ENCODE results near the gene SLC22A7.

The SLC22A7 gene

GRCh38 chr6:43282636-43283513 lies 15.2 kb upstream of the SLC22A7 start:
- no peak for DNase-seq (ENCODE audit: low read depth in 1 of 2, low spot score in 1 of 2)

- DNase-seq (ENCODE audit: low read depth in 1 of 2, low spot score in 1 of 2), result no peak
Observed at GRCh38 chr6:43283514-43283901, 14.6 kb upstream of the SLC22A7 start.

GRCh38 chr6:43283905-43284304 lies 14.2 kb upstream of the SLC22A7 start:
- DNase-seq (ENCODE audit: low read depth in 1 of 2, low spot score in 1 of 2), result no peak

DNA sequence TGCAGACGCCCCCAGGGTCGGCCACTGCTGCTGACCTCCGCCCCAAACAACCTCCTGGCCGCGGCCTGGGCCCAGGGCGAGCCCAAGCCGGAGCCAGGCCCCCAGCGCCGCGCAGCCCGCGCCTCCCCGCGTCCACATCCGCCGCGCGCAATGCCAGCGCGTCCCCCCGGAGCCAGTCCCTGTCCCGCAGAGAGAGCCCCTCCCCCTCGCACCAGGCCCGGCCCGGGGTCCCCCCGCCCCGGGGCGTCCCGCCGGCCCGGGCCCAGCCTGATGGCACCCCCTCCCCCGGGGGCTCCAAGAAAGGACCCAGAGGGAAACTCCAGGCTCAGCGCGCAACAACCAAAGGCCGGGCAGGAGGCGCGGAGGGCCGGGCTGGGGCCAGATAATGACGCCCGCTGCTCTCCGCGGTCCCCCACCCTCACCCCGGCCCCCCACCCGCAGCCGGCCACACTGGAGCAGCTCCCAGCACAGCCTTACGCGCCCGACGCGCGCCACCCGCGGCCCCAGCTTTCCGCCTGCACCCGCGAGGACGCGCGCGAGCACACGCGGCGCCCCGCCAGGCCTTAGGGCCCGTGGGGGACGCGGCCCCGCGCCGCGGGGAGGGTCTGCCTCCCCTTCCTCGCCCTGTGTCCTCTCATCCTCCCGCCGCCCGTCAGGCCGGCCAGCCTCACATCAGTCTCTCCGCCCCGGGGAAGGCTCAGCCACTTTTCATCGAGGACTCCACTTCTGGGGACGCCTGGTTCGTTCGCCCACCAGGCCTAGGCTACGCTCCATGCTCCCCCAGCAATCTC lies 12.9 kb upstream of the SLC22A7 start:
- DNase-seq (ENCODE audit: low read depth in 1 of 2, low spot score in 1 of 2), result no peak

DNA sequence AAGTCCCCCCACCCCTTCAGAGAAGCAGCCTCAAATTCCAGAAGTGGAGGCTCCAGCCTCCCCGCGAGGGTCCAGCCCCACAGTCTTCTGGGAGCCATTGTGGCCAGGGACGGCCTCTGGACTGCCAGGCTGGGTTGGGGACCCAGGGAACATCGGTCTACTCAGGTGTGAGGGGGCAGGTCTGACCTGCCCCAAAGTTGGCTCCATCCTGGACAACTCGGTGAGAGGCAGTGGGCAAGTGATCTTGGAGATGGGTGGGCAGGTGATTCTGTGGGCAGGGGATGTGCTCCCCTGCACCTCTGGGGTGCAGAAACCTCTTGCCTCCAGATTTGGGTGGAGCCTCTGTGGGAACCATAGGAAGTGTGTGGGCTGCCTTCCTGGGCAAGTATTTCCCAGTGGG lies 12.2 kb upstream of the SLC22A7 start:
- no peak for DNase-seq (ENCODE audit: low read depth in 1 of 2, low spot score in 1 of 2)

GRCh38 chr6:43286456-43286979 lies 11.5 kb upstream of the SLC22A7 start:
- no peak for DNase-seq (ENCODE audit: low read depth in 1 of 2, low spot score in 1 of 2)

DNA sequence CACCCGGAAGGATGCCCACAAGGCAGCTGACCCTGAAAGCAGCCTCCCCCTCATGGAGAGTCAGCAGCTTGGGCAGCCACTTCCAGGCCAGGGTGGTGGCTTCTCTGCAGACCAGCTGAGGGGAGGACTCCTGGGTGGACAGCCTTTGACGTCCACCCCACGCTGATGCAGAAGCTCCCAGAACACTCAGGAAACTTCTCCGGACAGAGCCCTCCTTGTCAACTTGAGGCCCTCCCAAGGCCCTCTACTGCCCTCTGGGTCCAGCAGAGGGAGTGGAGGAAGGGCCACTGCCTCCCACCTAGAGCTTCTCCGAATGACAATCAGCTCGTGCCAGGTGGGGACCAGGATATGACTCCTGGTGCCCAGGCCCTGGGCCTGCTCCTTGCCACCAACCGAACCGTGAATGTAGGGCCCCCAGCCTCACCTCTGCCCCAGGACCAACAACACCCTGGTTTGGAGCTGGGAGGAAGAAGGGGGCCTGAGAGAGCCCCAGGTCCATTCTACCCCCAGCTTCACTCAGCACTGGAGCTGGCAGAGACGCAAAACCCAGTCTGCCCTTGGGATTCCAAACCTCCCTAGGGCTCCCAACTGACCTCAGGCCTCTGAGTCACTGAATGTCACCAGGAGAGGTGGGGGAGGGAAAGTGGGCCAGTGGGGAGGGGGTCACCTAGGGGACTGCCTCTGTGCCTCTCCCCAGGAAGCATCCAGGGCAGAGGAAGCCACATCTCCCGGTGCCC lies 10.9 kb upstream of the SLC22A7 start:
- DNase-seq (ENCODE audit: low read depth in 1 of 2, low spot score in 1 of 2), result no peak

GRCh38 chr6:43287717-43288679 lies 10.1 kb upstream of the SLC22A7 start:
- DNase-seq (ENCODE audit: low read depth in 1 of 2, low spot score in 1 of 2), result no peak

DNA sequence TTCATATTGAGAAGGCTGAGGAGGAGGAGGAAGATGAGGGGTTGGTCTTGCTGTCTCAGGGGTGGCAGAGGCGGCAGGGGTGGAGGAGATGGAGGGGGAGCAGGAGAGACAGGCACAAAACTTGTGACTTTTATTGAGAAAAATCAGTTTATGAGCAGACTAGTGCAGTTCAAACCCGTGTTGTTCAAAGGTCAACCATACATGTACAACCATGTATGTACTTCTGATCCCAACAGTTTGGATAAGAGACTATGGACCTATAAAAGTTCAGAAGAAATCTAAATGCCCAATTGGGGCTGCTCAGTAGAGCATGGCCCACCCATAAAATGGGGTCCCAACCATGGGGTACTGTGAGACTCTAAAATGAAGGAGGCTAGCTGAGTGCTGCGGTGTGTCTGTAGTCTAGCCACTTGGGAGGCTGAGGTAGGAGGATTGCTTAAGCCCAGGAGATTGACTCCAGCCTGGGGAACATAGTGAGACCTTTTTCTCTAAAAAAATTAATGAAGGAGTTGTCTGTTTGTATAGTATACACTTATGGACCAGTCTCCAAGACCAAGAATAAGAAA lies 7.6 kb upstream of the SLC22A7 start:
- no peak for DNase-seq (ENCODE audit: low read depth in 1 of 2, low spot score in 1 of 2)

DNA sequence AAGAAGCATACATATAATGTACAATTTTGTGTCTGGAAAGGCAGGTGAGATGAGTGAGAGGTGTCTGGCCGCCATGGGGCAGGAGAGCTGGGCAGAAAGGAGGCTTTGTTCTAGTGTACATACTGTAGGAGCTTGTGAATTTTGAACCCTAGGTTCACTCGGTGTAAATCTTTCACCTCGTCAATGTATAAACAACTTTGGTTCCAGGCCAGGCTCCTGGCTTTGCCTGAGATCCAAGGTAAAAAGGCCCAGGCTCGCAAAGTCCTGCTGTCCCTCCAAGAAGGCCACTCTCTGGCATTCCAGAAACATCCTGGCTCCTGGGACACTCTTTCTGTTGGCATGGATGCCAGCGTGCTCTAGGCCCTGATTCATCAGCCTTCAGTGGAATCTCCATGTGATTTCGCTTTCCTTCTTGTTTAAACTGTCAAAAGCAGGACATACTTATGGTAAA lies 7.1 kb upstream of the SLC22A7 start:
- DNase-seq (ENCODE audit: low read depth in 1 of 2, low spot score in 1 of 2), result no peak

DNA sequence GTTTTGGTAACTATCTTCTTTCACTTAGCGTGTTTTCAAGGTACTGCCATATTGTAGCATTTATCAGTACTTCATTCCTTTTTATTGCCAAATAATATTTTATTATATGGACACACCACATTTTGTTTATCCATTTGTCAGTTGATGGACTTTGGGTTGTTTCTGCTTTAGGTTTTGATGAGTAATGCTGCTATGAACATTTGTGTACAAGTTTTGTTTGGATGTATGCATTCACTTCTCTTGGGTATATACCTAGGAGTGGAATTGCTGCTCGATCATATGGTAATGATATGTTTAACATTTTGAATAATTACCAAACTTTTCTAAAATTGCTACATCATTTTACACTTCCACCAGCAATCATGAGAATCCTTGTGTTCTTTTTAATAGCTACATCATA lies 6.4 kb upstream of the SLC22A7 start:
- DNase-seq (ENCODE audit: low read depth in 1 of 2, low spot score in 1 of 2), result no peak

DNA sequence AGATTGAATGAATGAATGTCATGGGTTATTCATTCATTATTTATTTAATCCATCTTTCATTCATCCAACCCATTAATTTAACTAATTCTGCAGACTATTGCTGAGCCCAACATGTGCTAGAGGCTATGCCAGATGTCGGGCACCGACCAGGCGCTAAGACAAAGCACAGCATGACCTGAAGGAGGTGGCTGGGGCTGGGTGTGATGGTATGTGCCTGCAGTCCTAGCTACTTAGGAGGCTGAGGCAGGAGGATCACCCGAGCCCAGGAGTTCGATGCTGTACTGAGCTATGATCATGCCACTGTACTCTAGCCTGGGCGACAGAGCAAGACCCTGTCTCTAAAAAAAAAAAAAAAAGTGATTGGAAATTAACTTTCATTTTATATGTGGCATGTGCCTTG lies 5.7 kb upstream of the SLC22A7 start:
- DNase-seq (ENCODE audit: low read depth in 1 of 2, low spot score in 1 of 2), result no peak

- DNase-seq (ENCODE audit: low read depth in 1 of 2, low spot score in 1 of 2), result no peak
Observed at GRCh38 chr6:43292763-43293318, 5.2 kb upstream of the SLC22A7 start.

GRCh38 chr6:43293698-43294097 lies 4.4 kb upstream of the SLC22A7 start:
- no peak for DNase-seq (ENCODE audit: low read depth in 1 of 2, low spot score in 1 of 2)

DNA sequence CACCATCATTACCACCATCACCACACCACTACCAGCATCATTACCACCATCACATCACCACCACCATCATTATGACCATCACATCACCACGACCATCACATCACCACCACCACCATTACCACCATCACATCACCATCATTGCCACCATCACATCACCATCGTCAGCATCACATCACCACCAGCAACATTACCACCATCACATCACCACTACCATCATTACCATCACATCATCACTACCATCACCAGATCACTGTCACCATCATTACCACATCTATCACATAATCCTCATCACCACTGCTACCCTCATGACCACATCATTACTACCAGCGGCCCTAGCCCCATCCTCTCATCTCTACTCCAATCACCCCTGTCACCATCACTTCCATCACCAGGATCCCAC lies 3.5 kb upstream of the SLC22A7 start:
- DNase-seq (ENCODE audit: low read depth in 1 of 2, low spot score in 1 of 2), result no peak

DNA sequence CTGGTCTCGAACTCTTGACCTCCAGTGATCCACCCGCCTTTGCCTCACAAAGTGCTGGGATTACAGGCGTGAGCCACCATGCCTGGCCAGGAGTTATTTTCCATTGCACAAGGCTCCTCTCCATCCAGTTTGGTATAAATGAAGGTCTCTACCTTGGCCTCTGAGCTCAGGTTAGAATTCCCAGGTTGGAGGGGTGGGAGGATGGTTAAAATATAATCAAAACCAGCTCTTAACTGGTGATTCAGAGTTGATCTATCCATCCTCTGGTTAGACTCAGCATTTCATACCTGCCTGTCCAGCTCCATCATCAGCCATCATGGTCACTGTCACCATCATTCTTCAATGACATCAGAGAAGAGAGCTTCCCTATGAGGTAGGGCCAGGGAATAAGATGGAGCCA lies 2.6 kb upstream of the SLC22A7 start:
- no peak for DNase-seq (ENCODE audit: low read depth in 1 of 2, low spot score in 1 of 2)

DNA sequence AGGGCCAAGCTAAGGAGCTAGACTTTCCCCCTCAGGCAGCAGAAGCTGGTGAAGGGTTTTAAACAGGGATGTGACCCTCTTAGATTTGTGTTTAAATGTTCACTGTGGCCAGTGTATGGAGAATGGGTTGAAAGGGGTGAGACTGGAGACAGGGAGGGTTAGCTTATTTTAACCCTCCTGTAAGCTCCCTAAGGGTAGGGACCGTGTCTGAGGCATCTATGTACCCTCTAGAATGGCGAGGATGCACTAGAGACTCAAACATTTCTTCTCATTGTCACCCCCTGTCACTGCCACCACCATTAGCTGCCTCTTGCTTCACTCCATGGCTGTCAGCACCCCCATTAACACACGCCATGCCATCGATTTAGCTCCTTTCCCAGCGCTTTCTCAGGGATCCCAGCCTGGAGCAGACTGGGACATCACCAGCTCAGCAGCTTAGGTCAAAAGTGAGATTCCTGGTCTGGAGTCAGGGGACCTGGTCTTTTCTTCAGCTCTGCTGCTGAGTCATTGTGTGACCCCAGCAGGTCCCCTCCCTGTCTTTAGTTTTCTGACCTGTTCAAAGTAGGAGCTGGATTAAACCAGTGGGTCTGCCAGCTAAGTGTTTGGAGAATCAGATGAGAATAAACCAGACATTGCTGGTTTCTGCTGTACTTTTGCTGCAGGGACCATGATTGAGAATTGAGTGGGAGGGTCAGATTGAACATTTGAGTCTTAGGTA lies 1.1 kb upstream of the SLC22A7 start:
- DNase-seq (ENCODE audit: low read depth in 1 of 2, low spot score in 1 of 2), result no peak

GRCh38 chr6:43298565-43299337 lies 691 bp downstream of the SLC22A7 start:
- DNase-seq (ENCODE audit: low read depth in 1 of 2, low spot score in 1 of 2), result no peak
